AG10803 (cell line): ENCODE measurements around the gene PRDM1.

ENCODE experiments used
- DNase-seq: peaks from one replicate; pipeline ENCODE4 v3.0.0; 2010; ENCODE audit warnings: low read depth
- H3K4me3 ChIP-seq: 2 replicates; pipeline ENCODE4 v1.5.1; 2011; ENCODE audit warnings: mild to moderate bottlenecking, low read length, control low read depth
- TF ChIP-seq, protein P1 (sequence below): conservative IDR thresholded peaks from 2 replicates; pipeline ENCODE4 v1.5.1; 2011; ENCODE audit warnings: mild to moderate bottlenecking, low read length, control low read depth, inconsistent platforms

Gene PRDM1

DNA sequence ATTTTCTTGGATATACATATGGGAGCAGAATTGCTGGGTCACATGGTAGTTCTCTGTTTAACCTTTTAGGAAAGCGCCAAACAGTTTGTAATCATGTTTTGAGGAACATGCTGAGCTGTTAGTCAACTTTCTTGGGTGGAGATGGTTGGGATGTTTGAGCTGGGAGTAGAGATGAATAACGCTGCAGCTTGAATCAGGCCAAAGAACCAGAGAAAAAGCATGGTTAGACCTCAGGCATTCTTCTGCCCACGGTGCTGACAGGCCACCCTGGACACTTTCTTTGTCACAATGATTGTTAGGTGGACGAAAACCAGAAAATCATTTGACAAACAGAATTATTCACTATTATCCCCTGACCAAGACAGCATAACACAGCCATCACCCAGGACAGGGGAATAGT is 66.8 kb downstream of the PRDM1 start:
- no peak for DNase-seq
- H3K4me3 ChIP-seq, result no peak overlapping the region
- TF ChIP-seq, protein P1, sequence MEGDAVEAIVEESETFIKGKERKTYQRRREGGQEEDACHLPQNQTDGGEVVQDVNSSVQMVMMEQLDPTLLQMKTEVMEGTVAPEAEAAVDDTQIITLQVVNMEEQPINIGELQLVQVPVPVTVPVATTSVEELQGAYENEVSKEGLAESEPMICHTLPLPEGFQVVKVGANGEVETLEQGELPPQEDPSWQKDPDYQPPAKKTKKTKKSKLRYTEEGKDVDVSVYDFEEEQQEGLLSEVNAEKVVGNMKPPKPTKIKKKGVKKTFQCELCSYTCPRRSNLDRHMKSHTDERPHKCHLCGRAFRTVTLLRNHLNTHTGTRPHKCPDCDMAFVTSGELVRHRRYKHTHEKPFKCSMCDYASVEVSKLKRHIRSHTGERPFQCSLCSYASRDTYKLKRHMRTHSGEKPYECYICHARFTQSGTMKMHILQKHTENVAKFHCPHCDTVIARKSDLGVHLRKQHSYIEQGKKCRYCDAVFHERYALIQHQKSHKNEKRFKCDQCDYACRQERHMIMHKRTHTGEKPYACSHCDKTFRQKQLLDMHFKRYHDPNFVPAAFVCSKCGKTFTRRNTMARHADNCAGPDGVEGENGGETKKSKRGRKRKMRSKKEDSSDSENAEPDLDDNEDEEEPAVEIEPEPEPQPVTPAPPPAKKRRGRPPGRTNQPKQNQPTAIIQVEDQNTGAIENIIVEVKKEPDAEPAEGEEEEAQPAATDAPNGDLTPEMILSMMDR, result no peak

DNA sequence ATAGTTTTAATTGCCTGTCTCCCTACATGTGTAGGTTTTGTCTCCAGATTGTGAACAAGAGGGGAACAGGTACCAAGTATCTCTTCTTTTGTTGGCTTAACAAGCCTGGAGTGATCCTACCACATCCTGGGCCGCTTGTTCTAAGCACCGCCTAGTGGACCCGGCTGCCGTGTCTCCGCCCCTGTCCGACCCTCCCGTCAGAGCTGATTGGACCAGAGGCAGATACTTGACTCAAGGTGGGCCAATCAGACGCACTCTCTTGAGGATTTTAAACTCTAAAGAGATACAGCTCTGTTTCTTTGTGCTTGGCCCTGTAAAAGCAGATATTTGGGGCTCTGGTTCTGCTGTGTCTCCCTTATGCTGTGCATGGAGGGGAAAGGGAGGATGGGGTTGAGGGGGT is 68.2 kb downstream of the PRDM1 start:
- TF ChIP-seq, protein P1, result no peak
- DNase-seq, result no peak
- no peak overlapping the region for H3K4me3 ChIP-seq

DNA sequence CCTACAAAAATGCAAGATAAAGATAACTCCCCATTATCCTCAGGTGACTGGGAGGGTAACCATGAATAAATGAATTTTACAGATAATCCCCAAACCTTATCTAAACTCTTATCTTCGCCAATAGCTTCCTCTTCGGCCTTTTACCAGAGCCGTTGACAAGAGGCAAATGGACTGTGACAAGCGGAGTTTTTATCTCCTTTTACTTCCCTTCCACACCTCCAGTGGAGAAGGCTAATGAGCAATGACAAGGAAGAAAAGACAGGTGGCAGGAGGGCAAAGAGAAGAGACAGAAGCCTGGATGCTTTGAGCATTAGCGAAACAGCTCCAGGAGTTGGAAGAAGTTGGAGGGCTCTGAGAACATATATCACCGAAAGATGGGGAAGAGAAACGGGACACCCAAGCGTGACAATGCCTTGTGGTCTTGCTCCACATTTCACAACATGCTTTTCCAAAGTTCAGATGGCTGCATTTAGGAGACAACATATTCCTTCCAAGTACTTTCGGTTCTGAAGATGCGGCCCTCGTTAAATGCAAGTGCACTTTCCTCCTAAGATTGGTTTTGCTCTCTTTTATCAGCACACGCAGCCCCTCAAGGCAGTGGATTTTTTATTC is 69.2 kb downstream of the PRDM1 start:
- TF ChIP-seq, protein P1, result peak; percentile 28; the same call in 1 of the 2 replicates
- DNase-seq, result peak; percentile 86
- H3K4me3 ChIP-seq, result peak overlapping the region; percentile 21; the same call in 1 of the 2 replicates

DNA sequence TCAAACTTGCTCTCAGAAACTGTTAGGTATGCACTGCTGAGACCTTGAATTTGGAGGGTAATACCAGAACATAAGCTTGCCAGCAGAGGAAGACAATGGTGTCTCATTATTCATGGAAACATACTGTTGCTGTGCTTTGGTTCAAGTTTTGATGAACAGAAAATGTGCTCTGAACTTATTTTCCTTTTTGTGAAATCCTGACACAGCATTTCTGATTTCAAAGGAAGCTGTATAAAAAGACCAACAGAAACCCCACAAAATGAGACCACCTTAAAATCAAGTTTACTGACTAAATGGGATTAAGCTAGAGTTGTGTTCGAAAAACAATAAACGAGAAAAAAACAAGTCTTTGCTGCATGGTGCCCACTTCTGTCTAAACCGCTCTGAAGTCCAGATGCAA is 70.3 kb downstream of the PRDM1 start:
- TF ChIP-seq, protein P1, result no peak
- no peak overlapping the region for H3K4me3 ChIP-seq
- no peak for DNase-seq

DNA sequence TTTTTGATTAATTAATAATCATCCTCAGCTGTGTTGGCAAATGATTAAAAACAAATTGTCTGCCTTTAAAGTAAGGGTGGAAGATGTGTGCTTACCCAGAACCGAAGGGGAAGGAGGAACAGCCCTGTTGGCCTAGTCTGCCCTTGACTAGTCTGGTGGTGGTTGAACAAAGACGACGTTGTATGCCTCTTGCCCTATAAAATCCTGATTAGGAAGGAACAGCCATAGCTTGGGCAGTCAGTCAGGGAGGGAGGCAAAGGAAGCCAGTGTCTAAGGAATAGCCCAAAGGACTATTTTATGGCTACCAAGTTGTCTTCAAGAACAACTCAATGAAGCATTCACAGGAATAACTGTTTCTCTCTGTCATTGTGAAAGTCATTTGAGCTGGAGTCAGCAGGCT is 70.7 kb downstream of the PRDM1 start:
- no peak for DNase-seq
- TF ChIP-seq, protein P1, result no peak
- no peak overlapping the region for H3K4me3 ChIP-seq

DNA sequence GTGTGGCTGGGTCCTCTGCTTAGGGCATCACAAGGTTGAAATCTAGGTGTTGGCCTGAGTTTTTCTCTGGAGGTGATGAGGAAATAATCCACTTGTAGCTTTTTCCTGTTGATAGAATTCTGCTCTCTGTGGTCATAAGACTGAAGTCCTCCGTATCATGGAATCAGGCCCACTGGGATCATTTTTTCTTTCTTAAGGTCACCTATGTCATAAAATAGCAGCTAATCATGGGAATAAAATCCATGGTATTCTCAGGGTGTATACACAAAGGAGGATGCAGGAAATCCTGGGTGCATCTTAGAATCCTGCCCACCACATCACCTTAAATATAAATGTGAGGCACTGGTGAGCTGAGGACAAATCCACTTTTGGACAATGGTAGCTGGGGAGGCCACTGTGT is 72.7 kb downstream of the PRDM1 start:
- TF ChIP-seq, protein P1, result no peak
- H3K4me3 ChIP-seq, result no peak overlapping the region
- DNase-seq, result peak; percentile 72
